Measurements from ENCODE around the gene SH3PXD2A.

SH3PXD2A gene

DNA sequence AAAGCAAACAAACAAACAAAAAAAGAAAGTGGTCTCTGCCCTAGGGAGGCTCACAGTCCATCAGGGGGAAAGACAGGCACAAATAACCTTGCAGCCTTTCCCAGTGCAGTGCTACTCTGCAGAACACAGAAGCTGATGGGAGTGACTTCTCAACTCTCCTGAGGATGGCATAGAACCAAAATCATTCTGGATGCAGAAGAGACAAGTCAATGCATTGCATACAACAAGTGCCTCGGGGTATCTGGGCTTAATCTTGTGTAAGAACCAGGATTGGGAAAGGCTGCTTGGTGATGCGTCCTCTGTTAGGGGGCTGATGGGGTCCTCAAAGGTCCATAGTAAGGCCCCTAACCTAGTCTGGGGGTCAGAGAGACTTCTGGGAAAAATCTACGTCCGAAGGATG lies 293.0 kb downstream of the SH3PXD2A start:
- no peak for DNase-seq (ENCODE audit: low spot score)

GRCh38 chr10:103560886-103561285 lies 294.5 kb downstream of the SH3PXD2A start:
- DNase-seq (ENCODE audit: low spot score), result no peak

GRCh38 chr10:103559776-103560175 lies 295.6 kb downstream of the SH3PXD2A start:
- DNase-seq (ENCODE audit: low spot score), result no peak

DNA sequence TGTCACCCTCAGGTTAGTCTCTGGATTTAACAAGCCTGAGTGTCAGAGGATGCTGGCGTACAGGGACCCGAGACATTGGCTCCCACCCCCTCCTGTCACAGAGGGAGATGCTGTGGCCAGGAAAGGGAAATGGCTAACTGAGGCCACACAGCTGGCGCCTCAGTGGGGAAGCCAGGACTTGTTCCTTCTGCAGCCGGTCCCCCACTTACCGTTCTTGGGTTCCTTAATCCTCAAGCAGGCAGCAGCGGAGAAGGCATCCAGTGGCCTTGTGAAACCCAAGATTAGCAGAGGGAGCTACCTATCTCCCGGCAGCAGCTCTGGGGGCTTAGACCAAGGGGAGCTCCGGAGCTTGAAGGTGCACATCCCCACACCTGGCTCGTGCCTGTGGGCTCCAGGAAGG lies 296.5 kb downstream of the SH3PXD2A start:
- no peak for DNase-seq (ENCODE audit: low spot score)

DNA sequence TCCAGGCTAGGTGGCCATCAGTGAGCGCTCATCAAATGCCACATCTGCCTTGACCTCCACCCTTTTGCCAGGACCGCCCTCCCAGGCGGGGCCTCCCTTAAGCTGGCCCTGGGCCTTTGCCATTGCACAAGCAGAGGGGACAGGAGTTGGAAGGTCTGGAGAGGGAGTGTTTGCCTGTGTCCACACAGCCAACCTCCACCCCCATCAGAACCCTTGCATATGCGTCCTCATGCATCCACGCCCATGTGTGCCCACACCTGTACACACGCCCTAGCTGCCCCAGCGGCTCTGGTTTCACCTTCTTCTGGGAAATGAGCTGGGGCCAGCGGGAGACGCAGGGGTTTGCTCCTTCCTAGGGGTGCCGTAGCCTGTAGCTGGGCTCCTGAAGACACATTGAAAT lies 297.9 kb downstream of the SH3PXD2A start:
- DNase-seq (ENCODE audit: low spot score), result no peak

- no peak for DNase-seq (ENCODE audit: low spot score)
These were observed 298.9 kb downstream of the SH3PXD2A start for GRCh38 chr10:103556383-103557007.

DNA sequence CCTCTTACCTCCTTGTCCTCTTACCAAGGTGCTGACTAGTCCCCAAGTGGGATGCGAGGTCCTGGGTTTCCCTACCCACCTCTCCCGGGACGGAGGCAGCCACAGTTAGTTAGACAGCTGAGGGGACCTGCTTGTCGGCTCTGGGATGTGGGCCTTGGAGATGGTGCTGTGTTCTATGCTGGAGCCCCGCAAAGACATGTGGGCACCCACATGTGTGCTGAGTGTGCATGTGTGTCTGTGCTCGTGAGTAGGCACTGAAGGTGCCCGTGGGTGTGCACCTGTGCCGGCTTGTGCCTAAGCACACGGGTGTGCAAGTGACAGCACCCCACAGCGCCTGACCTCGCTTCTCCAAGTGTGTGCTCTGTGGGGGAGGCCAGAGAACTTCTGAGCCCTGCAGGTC lies 299.7 kb downstream of the SH3PXD2A start:
- no peak for DNase-seq (ENCODE audit: low spot score)

GRCh38 chr10:103555325-103555649 lies 300.1 kb downstream of the SH3PXD2A start:
- DNase-seq (ENCODE audit: low spot score), result no peak

- DNase-seq (ENCODE audit: low spot score), result peak; percentile 64
These were observed 300.7 kb downstream of the SH3PXD2A start for GRCh38 chr10:103554488-103555324.

- no peak for DNase-seq (ENCODE audit: low spot score)
These were observed 301.5 kb downstream of the SH3PXD2A start for GRCh38 chr10:103553743-103554487.

- DNase-seq (ENCODE audit: low spot score), result no peak
These were observed 302.3 kb downstream of the SH3PXD2A start for GRCh38 chr10:103552856-103553742.

- DNase-seq (ENCODE audit: low spot score), result no peak
These were observed 303.5 kb downstream of the SH3PXD2A start for GRCh38 chr10:103551619-103552602.

GRCh38 chr10:103550229-103550628 lies 305.1 kb downstream of the SH3PXD2A start:
- DNase-seq (ENCODE audit: low spot score), result no peak

- DNase-seq (ENCODE audit: low spot score), result no peak
These were observed 306.1 kb downstream of the SH3PXD2A start for GRCh38 chr10:103549349-103549685.

- DNase-seq (ENCODE audit: low spot score), result no peak
These were observed 306.6 kb downstream of the SH3PXD2A start for GRCh38 chr10:103548581-103549348.

GRCh38 chr10:103548006-103548405 lies 307.4 kb downstream of the SH3PXD2A start:
- no peak for DNase-seq (ENCODE audit: low spot score)

- DNase-seq (ENCODE audit: low spot score), result peak; percentile 1
These were observed 307.9 kb downstream of the SH3PXD2A start for GRCh38 chr10:103547391-103547946.

DNA sequence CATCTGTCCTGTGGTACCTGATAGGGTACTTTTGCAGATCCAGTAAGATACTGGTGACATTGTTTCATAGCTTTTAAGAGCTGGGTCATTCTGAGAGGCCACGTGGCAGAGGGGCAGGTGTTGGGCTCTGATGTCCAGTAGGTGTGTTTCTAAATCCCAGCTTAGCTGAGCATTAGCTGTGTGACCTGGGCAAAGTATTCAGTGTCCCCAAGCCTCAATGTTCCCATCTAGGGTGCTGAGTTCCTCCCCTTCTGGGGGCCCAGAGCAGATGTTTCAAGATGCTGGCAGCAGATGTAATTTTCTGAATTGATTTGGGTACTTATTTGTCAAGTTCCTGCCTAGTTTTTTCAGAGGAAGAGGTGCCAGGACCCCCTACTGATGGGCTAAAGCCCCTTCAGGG lies 309.0 kb downstream of the SH3PXD2A start:
- DNase-seq (ENCODE audit: low spot score), result peak; percentile 1

DNA sequence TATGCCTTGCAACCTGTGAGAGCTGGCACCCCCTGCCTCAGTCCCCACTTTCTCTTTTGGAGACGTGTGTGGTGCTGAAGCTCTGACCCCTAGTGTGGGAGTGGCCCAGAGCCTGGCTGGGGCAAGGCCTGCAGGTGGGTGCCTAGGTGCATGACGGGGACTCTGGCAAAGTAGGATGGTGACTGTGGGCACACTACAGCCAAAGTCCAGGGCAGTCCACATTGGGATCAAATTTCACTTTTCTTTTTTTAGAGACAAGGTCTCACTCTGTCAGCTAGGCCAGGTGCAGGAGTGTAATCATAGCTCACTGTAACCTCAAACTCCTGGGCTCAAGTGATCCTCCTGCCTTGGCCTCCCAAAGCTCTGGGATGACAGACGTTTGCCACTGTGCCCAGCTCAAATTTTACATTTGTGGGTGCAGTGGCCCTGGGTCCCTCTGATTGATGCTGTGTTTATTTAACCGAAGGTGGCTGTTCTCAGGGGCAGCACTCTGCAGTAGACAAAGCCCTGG lies 309.6 kb downstream of the SH3PXD2A start:
- DNase-seq (ENCODE audit: low spot score), result peak; percentile 6

DNA sequence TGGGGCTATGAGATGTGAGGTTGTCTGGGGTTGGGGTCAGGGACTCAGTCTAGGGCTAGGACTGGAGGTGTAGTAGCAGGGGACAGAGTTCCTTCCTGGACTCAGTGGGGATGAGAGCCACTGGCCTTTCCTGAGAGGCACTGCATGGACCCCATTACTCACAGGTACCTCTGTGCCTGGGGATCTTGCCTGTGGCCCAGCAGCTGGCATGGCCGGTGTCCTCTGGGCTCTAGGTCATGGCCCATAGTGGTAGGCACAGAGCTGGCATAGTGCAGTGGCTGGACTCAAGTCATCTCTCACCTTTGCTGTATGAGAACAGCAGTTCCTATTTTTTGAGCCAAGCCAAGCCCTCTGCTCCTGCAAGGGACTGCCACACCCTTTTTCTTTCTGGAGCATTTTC lies 310.0 kb downstream of the SH3PXD2A start:
- DNase-seq (ENCODE audit: low spot score), result peak; percentile 0
